Stimulated activated CD4-positive, alpha-beta T cell treated with anti-CD3 and anti-CD28 coated beads, TNF-alpha, amount 100 ng/mL, for 24 hours (primary cell): ENCODE results near the gene ZNF281.

Experiments used
- DNase-seq, 3 experiments: peaks; one replicate each; pipeline ENCODE4 v3.0.0-alpha.2; 2020; ENCODE audit warnings: low read depth in 3 of 3

ZNF281 gene

DNA sequence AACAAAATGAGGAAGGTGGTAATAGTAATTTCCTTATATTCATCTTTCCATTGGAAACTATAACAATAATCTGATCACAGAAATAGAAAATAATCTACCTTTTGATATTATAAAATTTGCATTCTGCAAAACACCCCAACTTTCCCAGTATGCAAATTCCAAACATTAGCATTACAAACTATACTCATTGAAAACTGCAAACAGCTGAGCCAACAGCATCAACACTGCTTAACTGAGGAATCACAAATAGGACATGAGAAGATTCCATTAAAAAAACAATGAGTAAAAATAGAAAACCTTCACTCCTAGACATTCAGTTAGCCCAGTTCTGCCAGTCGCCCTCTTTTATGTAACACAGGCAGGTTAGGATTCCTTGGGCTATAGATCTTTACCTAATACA is 18.1 kb downstream of the ZNF281 start:
- no peak for DNase-seq

DNA sequence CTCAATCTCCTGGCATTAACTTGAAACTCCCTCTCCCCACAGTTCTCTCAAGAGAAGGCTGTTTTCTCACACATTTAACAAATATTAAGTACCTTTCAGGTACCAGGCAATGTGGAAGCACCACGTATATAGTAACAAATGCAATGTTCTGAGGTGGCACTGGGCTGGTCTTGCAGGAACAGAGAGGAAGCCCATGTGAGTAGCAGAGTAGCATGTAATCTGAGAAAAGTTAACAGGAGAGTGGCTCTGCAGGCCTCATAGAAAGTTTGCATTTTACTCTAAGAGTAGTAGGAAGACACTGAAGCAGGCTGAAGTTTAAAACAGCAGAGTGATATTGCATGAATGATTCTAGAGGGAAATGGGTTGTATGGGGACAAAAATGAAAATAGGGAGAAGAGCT is 21.0 kb downstream of the ZNF281 start:
- no peak for DNase-seq

DNA sequence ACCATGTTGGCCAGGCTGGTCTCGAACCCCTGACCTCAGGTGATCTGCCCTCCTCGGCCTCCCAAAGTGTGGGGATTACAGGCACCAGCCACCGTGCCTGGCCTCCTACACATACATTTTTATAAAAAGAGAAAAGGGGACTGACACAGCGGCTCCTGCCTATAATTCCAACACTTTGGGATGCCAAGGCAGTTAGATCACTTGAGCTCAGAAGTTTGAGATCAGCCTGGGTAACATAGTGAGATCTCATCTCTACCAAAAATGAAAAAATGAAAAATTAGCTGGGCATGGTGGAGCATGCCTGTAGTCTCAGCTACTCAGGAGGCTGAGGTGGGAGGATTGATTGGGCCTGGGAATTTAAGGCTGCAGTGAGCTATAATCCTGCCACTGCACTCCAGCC is 23.4 kb downstream of the ZNF281 start:
- no peak for DNase-seq

DNA sequence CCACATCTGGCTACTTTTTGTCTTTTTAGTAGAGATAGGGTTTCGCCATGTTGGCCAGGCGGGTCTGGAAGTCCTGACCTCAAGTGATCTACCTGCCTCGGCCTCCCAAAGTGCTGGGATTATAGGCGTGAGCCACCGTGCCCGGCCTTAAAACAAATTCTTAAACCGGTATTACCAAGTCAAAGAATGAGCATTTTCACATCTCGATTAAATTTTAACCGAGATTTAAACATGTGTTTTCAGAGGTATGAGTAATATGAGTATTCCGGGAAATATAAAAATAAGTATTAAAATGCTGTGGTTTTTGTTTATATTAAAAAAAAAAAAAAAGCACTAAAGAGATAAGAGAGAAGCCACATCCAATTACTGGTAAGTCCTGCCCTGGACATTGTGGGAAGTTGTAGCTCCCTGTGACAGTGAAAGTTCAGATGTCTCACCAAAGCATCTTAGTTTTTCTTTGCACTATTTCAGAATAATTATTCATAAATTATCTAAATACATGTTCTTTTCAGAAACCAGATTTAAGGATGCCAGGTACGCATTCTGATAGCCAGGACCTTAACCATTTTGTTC is 24.9 kb downstream of the ZNF281 start:
- no peak for DNase-seq

DNA sequence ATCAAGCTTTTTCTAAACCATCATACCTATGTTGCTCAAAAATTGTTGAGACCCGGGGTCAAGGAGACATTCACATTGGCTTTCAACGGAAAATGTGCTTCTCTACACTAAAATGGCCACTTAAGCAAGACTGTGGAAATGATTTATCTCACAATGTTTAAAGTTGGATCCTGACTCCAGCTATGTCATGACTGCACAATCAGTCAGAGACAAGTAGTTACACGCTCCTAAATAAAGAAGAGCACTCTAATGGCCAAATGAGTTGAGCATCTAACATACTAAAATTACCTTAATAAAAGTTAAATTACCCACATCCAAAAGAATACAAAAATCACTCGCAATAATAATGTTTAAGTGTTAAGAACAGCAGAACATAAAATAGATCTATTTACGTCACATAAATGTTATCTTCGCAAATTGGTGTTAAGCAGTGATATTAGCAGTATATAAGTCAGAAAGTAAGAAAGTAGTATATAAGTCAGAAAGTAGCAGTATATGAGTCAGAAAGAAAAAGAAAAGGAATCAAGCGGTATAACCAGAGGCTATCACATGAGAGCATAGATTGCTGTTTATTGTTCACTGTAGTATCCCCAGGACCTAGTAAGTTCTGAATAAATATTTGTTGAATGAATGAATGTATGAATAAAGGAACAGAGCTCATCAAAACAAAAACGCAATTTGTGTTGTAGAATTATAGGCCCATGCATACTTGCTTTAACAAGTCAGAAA is 28.4 kb downstream of the ZNF281 start:
- no peak for DNase-seq

DNA sequence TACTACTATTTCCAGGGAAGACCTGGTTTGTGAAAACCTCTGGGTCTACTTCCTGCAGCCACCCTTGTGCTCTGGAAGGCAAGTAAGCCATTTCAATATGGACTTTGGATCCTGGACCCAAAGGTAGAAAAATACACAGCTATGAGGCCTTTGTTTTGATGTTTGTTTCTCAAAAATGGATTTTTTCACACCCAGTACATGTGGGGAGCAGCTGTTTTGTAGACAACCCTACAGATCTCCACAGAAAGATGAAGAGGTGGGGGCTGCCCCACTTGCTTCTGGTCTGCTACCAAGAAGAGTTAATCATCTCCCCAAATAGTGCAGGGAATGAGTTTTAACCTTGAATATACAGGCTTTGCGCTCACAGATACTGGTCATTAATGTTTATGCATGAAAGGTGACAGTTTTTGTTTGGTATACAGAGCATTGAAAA is 29.2 kb downstream of the ZNF281 start:
- DNase-seq = no peak

DNA sequence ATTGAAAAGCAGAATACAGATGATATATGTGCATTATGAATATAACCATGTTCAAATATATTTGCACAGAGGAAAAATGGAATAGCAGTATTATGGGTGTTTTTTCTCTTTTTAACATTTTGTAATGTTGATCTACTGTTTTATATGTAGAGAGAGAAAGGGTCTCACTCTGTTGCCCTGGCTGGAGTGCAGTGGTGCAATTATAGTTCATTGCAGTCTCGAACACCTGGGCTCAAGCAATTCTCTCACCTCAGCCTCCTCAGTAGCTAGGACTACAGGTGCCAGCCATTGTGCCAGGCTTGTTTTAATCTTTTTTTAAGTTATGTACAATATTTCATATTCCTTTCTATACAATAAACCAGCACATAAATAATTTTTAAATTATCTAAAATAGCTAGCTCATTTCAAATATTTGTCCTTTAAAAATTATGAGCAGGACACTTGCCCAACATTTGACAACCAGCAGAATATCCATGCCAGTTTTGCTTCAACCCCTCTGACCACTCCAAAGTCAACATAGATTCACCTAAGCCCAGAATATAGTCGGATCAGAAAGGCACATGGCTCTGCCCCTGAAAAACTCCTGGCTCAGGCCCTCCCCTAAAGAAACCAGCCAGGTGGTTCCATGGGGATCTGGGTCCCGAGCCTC is 29.8 kb downstream of the ZNF281 start:
- DNase-seq = no peak

DNA sequence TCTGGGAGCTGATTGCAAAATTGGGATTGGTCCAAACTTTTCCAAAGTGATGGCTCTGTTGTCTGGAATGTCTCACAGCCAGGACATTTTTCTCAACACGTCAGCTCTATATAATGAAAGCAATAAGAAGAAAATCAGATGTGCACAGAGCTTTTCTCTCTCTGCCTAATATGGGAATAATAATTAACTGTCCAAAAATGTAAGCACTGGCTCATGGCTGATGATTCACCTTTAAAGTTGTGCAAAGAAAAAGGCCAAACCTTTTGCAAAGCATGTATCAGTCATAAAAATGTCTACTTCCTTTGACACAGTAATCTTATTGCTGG is 30.4 kb downstream of the ZNF281 start:
- DNase-seq = no peak

DNA sequence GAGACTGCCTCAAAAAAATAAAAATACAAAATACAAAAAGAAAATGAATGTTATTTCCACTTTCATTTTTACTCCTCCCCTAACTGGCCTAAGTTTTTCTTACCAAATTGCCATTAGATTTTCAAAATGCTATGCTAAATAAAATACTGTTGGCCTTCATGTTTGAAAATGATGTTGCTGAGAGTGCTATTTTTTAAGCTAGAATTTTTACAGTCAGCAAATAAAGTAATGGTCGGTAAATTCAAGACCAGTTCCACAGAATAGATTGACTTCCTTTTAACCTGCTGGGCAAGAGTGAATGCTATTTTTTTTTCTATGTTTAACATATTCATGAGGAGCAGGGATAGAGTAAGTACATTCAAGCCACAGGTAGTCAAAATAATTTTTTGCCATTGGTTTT is 31.7 kb downstream of the ZNF281 start:
- no peak for DNase-seq

DNA sequence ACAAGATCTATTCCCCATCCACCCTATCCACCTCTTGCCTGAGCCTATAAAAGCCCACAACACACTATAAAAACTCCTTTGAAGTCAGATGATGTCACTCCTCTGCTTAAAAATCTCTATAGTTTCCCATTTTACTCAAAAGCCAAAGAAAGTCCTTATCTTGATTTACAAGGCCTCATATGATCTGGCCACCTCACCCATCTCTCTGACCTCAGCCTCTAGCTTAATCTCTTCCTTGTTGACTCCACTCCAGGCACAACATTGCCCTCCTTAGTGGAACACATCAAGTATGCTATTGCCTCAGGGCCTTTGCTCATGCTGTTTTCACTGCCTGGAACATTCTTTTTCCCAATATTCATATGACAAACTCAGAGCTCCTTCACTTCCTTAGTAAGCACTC is 33.3 kb downstream of the ZNF281 start:
- no peak for DNase-seq

DNA sequence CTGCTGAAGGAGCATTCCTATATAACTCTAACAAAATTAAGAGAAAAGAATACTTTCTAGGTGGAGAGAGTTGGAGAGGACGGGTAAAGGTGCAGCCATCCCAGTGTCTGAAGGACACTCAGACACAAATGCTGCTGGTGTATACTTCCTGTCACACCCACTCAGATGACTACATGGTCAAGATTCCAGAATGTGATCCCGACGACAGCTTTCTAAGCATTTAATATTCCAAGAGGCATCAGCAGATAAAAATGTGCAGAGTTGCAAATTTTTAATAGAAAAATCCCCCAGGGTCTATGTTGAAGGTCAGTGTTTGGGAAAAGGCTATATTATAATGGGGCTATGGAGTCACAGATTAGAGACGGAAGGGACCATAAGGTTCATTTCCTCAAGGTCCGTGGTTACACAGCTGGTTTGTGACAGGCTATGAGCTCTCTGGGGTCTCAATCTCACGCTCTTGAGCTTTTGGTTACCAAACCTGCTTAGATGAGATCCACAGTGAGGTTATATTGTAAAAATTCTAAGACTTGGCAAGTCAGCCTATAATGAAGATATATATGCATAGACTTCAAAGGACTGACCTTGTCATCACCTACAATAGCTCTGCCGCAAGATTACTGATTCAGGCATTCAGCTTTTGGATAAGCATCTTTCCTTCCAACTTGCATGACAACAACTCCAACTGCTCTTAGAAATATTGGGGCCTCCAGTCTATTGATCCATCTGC is 35.1 kb downstream of the ZNF281 start:
- DNase-seq = no peak

DNA sequence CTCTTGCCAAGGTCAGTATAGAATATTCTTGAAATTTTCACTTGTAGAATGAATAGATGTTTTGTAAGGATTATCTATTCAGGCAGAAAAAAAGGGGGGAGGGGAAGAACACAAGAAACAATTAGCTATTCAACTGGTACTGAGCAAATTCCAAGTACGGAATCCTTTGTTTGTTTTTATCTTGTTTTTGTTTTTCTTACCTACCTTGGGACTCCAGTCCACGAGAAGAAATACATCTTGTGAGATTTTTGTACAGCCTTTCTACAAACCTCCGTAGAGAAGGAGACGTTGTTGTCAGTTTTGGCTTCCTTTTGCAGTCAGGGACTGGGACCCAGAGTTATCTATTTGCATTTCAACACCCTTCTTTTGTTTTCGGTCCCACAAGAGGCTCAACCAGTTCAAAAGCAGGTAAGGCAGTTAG is 36.0 kb downstream of the ZNF281 start:
- no peak for DNase-seq

DNA sequence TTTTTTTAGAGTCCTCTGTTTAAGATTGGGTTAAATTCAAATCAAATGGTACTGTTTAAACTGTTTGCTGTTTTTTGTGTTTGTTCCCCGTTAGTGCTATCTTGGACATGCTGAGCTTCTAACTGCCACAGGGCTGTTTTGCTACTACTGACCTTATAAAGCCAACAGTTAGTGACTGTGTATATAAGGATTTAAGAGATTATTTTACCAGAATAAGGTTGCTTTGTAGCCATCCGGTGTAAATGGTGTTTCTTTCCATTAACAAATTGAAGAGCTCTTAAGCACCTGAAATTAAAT is 37.0 kb downstream of the ZNF281 start:
- no peak for DNase-seq

DNA sequence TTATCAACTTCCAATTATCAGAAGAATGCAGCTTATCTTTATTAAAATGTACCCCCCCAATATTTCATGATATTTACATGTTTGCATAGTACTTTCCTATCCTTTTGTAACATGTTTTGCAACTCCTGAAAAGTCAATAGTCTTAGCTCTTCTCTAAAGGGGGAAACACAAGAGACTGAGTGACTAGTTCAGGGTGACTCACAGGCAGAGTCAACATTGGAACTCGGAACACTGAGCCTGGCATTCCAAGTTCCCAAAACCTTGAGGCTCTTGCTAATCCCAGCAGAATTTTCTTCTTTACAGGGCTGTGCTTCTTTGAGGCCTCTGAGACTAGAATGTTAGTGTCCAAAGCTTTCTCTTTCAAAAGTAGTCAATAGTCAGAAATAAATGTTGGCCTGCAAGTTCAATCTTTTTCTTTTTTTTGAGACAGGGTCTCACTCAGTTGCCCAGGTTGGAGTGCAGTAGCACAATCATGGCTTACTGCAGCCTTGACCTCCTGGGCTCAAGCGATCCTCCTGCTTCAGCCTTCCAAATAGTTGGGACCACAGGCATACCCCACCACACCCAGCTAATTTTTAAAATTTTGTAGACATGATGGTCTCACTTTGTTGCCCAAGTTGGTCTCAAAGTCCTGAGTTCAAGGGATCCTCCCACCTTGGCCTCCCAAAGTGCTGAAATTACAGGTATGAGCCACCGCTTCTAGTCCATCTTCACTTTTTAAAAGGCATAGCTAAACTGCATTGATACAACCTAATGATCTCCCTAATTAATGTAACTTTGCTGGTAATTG is 37.5 kb downstream of the ZNF281 start:
- DNase-seq = no peak

DNA sequence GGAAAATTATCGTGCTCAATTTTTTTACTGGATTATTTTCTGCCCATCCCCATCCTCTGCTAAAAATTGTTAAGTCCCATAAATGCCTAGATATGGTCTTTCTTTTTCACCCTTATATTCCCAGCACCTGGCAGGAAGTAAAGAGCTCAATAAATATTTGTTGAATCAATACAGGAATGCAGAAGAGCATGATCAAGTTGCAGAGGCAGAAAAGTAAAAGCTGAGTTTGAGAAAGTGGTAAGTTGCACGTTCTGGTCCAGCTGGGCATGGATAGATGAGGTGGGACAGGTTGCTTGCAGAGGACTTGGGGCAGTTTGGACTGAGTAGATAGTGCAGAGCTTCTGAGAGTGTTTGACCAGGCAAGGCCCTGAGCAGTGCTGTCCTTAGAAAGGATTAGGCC is 40.1 kb downstream of the ZNF281 start:
- DNase-seq = no peak

DNA sequence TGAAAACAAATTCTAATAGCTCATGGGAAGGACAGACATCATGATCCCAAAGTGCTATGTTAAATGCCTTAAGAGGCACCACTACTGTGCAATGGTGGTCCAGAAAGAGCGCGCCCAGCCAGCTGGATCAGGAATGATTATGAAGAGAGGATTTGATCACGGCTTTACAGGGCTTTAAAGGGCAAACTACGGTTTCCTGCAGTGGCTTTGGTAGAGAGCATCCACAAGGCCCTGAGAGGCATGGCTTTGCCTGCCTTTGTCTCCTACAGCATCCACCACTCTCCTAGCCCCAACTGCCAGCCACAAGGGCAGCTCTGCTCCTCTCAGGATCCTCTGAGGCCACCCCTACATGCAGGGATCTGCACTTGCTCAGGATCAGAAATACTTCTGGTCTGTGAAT is 40.7 kb downstream of the ZNF281 start:
- no peak for DNase-seq

DNA sequence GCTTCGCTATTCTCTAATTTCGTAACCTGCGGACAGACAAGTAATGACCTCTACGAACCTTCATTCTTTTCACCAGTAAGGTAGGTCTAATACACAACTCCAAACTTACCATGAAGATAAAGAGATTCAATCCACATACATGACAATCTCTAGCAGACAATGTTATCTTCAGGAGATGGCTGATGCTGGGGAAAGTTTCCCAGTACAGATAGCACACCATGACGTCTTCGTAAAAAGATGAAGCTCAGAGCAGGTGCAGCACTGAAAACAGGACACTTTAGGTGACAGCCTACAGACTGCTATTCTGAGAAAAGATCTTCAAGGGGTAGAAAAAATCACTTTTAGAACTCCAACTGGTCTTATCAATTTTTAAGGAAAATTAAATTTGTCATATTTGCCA is 41.3 kb downstream of the ZNF281 start:
- no peak for DNase-seq

DNA sequence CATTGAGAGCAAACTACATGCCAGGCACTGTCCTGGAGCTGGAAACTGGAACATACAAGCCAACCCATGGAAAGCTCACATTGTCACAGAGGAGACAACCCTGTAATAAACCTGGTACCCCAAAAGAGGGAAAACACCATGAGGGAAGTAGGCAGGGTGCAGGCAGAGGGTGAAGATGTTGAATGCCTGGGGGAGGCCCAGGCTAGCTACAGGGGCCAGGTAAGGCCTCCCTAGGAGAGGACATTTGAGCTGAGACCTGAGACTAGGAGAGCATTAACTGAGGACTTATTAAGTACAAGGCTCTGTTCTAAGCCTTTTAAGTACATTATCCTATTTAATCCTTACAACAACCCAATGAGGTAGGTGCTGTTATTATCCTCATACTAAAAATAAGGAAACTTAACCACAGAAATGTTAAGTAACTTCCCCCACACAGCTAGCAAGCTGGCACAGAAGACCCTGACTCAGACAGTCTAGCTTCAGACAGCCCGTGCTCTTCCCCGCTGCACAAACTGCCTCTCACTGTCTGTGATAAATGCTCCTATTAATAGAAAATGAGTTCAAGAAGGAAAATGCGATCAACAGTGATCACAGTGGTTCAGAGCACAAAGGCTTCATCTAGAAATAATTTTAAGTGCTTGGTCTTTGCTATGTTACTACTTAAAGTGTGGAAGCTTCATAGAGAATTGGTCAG is 41.8 kb downstream of the ZNF281 start:
- no peak for DNase-seq

DNA sequence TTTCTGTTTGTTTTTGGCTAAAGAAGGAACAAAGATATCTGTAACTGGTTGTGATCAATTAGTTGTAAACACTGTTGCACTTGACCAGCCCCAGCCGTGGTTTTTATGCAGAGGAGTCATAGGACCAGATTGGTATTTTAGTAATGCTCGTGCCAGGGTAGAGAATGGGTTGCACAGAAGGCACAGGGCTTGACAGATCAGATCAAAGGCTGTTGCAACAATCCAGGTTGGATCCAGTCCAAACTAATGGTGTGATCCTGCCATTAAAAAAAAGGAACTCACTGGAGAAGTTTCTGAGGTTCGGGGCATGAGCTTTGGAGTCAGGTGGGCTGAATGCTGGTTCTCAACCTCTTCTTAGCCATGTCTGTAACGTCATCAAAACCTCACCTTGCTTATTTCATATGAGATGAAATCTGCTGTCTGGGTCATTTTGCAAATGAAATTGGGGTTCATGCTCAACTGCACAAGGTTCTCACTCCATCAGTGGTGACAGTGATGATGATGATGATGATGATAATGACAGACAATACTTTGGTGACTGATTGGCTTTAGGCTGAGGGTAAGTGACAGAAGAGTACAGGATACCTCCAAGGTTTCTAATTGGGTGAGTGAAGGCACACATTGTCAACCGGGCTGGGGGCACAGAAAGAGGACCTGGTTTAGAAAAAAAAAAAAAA is 43.1 kb downstream of the ZNF281 start:
- DNase-seq = no peak

DNA sequence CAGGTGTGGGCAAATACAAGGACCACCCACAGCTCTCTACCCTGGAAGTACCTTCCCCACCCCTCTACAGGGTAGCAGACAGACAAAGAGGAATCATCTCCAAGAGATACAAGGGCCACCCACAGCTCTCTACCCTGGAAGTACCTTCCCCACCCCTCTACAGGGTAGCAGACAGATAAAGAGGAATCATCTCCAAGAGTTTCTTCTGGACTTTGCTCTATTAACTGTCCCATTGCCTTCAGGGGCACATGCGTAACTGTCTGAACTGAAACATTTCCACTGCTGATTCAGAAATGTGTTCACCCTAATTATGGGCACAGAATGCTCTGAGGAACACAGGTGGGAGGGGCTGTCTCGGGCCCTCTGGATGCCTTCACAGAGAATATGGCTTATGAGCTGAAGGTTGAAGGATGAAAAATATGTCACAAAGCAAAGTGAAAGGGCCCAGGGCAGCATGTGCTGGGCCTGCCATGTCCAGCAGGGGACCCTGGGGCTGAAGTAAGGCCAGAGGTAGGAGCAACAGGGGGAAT is 43.9 kb downstream of the ZNF281 start:
- no peak for DNase-seq

DNA sequence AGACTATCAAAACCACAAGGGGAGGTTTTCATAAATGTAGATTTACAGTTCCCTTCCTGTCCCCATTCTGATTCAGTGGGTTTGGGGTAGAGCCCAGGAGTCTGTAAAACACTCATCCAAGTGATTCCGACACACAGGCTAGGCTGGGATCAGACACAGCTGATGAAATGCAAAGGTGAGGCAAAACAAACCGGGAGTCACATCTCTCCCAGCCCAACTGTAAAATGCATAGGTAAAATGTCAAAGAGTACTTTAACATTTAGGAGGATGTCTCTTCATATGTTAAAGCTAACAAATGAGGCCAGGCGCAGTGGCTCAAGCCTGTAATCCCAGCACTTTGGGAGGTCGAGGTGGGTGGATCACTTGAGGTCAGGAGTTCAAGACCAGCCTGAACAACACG is 45.0 kb downstream of the ZNF281 start:
- DNase-seq = no peak
